Measurements from ENCODE around the gene ANKFN1.

DNA sequence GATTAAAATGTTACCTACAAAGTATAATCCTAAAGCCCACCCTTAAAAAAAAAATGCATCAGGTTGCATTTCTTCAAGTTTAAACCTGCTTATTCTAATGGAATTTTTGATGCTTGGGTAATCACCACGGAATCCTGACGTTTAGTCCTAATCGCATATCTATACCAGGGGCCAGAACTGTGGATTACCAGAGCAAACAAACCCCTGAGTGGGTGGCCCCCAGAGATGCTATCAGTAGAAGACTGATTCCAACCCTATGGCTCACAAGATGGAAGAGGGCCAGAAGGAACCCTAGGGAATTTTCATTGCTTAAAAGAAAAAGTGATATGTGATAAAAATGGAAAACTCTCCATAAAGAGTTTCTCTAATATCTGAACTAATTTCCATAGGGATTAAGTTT is 288.0 kb downstream of the ANKFN1 start:
- TF ChIP-seq, protein P1, sequence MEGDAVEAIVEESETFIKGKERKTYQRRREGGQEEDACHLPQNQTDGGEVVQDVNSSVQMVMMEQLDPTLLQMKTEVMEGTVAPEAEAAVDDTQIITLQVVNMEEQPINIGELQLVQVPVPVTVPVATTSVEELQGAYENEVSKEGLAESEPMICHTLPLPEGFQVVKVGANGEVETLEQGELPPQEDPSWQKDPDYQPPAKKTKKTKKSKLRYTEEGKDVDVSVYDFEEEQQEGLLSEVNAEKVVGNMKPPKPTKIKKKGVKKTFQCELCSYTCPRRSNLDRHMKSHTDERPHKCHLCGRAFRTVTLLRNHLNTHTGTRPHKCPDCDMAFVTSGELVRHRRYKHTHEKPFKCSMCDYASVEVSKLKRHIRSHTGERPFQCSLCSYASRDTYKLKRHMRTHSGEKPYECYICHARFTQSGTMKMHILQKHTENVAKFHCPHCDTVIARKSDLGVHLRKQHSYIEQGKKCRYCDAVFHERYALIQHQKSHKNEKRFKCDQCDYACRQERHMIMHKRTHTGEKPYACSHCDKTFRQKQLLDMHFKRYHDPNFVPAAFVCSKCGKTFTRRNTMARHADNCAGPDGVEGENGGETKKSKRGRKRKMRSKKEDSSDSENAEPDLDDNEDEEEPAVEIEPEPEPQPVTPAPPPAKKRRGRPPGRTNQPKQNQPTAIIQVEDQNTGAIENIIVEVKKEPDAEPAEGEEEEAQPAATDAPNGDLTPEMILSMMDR (IDR thresholded peaks at IDR 0.05), result no peak
- no peak for TF ChIP-seq POLR2A (IDR thresholded peaks at IDR 0.05)
